HepG2 (cell line): Measurements from ENCODE around the gene PAM16. TPM values are rescaled to one million over a fixed set of nuclear protein-coding genes. Genes with fewer than 3 reads are reported as not detected.
A peak's percentile ranks its signal among the peaks of the same experiment; 100 is the strongest.

Source experiments
- HDAC2 ChIP-seq: sonication (generic); formaldehyde crosslinking; IDR thresholded peaks from 2 replicates; pipeline ENCODE4 v1.4.0; 2020; ENCODE audit warnings: missing genetic modification reagents
- HNRNPL ChIP-seq: fragments of 200-400 bp; formaldehyde crosslinking; IDR thresholded peaks from 2 replicates; pipeline ENCODE4 v1.6.1; 2017; ENCODE audit warnings: mild to moderate bottlenecking, low read depth, low read length
- KDM2A ChIP-seq: sonication (generic); formaldehyde crosslinking; IDR thresholded peaks from 2 replicates; pipeline ENCODE4 v1.4.0; 2020; ENCODE audit warnings: low read depth, missing genetic modification reagents, borderline replicate concordance
- KLF12 ChIP-seq: sonication (generic); formaldehyde crosslinking; IDR thresholded peaks from 2 replicates; pipeline ENCODE4 v1.4.0; 2020; ENCODE audit warnings: missing genetic modification reagents, borderline replicate concordance
- KLF16 ChIP-seq, 2 experiments: sonication (generic) in 1 of 2; formaldehyde crosslinking in 1 of 2; IDR thresholded peaks; 2 replicates each; pipeline versions ENCODE4 v1.6.1 to v1.8.0; 2016 to 2023; ENCODE audit warnings: missing genetic modification reagents in 2 of 2, missing compliant biosample characterization in 1 of 2
- MAZ ChIP-seq, 2 experiments: sonication (generic) in 1 of 2; formaldehyde crosslinking in 1 of 2; IDR thresholded peaks; 2 replicates each; pipeline versions ENCODE4 v1.5.0 to v1.6.1; 2012 to 2020; ENCODE audit warnings: low read depth in 2 of 2, mild to moderate bottlenecking in 2 of 2, borderline replicate concordance in 1 of 2, improper control_type of control experiment in 1 of 2, low read length in 1 of 2, missing genetic modification reagents in 1 of 2, moderate library complexity in 1 of 2
- NBN ChIP-seq: fragments of 450-650 bp; conservative IDR thresholded peaks from 2 replicates; pipeline ENCODE4 v1.6.1; 2017
- NFYC ChIP-seq: IDR thresholded peaks from 2 replicates; pipeline ENCODE4 v1.6.1; 2016; ENCODE audit warnings: missing genetic modification reagents, missing compliant biosample characterization
- NR2F6 ChIP-seq, 2 experiments: IDR thresholded peaks; 2 replicates each; pipeline ENCODE4 v1.6.1; 2016; ENCODE audit warnings: antibody characterized with exemption in 1 of 2, mild to moderate bottlenecking in 1 of 2
- SRY ChIP-seq: sonication (generic); formaldehyde crosslinking; IDR thresholded peaks from 2 replicates; pipeline ENCODE4 v1.8.0; 2022; ENCODE audit warnings: mild to moderate bottlenecking, missing genetic modification reagents
- SSRP1 ChIP-seq: IDR thresholded peaks from 2 replicates; pipeline ENCODE4 v1.6.1; 2016; ENCODE audit warnings: control low read depth
- THAP11 ChIP-seq: IDR thresholded peaks from 2 replicates; pipeline ENCODE4 v1.6.1; 2016; ENCODE audit warnings: missing biosample characterization, missing genetic modification reagents
- TOE1 ChIP-seq: sonication (generic); formaldehyde crosslinking; IDR thresholded peaks from 2 replicates; pipeline ENCODE4 v1.4.0; 2020; ENCODE audit warnings: mild to moderate bottlenecking, missing genetic modification reagents
- ZFY ChIP-seq: sonication (generic); formaldehyde crosslinking; IDR thresholded peaks from 2 replicates; pipeline ENCODE4 v1.4.0; 2020; ENCODE audit warnings: missing genetic modification reagents
- ZNF572 ChIP-seq: sonication (generic); formaldehyde crosslinking; IDR thresholded peaks from 2 replicates; pipeline ENCODE4 v1.5.1; 2020; ENCODE audit warnings: mild to moderate bottlenecking, missing genetic modification reagents
- polyA plus RNA-seq, 8 experiments: library from polyadenylated mRNA; depleted of rRNA in 3 of 8; stranded (reverse) in 7 of 8; unstranded in 1 of 8; fragments of >200 nt; fragmentation: Illumina TruSeq in 4 of 8; extraction: Trizol in 4 of 8; gene quantifications; 2 replicates each; pipeline versions ENCODE4 v1.2.1 to v1.2.3, GENCODE V29; 2011 to 2016; ENCODE audit warnings: low read depth in 4 of 8, missing spikeins in 1 of 8, mixed read lengths in 1 of 8; ENCODE audit not compliant: insufficient read depth in 1 of 8
- total RNA-seq, 5 experiments: library from RNA; depleted of rRNA; stranded (reverse); fragments of >200 nt; fragmentation: Illumina TruSeq; extraction: Trizol; gene quantifications; 2 replicates each; pipeline ENCODE4 v1.2.3, GENCODE V29; 2016; ENCODE audit warnings: low read depth in 1 of 5
- TF ChIP-seq, protein P1 (sequence below): sonication (generic); formaldehyde crosslinking; IDR thresholded peaks from 2 replicates; pipeline ENCODE4 v1.5.1; 2020; ENCODE audit warnings: mild to moderate bottlenecking, missing genetic modification reagents, moderate library complexity
- TF ChIP-seq, protein P2 (sequence below): sonication (generic); formaldehyde crosslinking; IDR thresholded peaks from 2 replicates; pipeline ENCODE4 v1.8.0; 2022; ENCODE audit warnings: missing genetic modification reagents, mild to moderate bottlenecking, borderline replicate concordance
- TF ChIP-seq, protein P3 (sequence below): sonication (generic); formaldehyde crosslinking; IDR thresholded peaks from 2 replicates; pipeline ENCODE4 v1.9.0; 2022; ENCODE audit warnings: missing genetic modification reagents, mild to moderate bottlenecking, borderline replicate concordance
- TF ChIP-seq, protein P4 (sequence below): sonication (generic); formaldehyde crosslinking; IDR thresholded peaks from 2 replicates; pipeline ENCODE4 v1.4.0; 2020; ENCODE audit warnings: missing genetic modification reagents

PAM16 gene
- total and polyA plus RNA-seq, 2 of the 13 experiments (the other 11 are each of a cell fraction or from before 2014, with no cell fraction given), result 51.5 to 51.8 TPM

DNA sequence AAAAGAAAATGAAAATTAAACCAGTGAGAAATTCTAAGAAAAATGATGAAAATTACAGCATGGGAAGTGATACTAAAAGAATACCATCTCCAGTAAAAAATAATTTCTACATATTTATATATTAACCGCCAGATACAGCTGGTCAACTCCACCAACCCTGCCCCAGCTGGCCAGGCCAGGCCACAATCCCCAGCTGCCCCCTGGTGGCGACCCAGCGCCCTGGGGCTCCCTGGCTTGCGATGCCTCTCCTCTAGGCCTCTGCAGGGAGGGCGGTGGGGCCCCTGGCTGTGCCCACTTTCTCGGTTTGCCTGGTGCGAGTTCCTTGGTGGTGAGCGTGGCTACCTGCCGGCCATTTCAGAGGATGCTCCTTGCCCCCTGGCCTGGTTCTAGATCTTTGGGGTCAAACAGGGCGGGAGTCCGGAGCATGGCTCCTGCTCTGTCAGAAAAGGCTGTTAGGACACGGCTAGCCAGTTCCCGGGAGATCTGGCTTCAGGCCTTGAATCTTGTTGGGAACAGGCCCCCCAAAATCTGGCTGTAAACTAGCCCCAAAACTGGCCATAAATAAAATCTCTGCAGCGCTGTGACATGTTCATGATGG lies 20.7 kb downstream of the PAM16 start (continued):
- TF ChIP-seq, protein P1, sequence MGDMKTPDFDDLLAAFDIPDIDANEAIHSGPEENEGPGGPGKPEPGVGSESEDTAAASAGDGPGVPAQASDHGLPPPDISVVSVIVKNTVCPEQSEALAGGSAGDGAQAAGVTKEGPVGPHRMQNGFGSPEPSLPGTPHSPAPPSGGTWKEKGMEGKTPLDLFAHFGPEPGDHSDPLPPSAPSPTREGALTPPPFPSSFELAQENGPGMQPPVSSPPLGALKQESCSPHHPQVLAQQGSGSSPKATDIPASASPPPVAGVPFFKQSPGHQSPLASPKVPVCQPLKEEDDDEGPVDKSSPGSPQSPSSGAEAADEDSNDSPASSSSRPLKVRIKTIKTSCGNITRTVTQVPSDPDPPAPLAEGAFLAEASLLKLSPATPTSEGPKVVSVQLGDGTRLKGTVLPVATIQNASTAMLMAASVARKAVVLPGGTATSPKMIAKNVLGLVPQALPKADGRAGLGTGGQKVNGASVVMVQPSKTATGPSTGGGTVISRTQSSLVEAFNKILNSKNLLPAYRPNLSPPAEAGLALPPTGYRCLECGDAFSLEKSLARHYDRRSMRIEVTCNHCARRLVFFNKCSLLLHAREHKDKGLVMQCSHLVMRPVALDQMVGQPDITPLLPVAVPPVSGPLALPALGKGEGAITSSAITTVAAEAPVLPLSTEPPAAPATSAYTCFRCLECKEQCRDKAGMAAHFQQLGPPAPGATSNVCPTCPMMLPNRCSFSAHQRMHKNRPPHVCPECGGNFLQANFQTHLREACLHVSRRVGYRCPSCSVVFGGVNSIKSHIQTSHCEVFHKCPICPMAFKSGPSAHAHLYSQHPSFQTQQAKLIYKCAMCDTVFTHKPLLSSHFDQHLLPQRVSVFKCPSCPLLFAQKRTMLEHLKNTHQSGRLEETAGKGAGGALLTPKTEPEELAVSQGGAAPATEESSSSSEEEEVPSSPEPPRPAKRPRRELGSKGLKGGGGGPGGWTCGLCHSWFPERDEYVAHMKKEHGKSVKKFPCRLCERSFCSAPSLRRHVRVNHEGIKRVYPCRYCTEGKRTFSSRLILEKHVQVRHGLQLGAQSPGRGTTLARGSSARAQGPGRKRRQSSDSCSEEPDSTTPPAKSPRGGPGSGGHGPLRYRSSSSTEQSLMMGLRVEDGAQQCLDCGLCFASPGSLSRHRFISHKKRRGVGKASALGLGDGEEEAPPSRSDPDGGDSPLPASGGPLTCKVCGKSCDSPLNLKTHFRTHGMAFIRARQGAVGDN (CRISPR knock-in tag), result peak; percentile 44
- TF ChIP-seq, protein P2, sequence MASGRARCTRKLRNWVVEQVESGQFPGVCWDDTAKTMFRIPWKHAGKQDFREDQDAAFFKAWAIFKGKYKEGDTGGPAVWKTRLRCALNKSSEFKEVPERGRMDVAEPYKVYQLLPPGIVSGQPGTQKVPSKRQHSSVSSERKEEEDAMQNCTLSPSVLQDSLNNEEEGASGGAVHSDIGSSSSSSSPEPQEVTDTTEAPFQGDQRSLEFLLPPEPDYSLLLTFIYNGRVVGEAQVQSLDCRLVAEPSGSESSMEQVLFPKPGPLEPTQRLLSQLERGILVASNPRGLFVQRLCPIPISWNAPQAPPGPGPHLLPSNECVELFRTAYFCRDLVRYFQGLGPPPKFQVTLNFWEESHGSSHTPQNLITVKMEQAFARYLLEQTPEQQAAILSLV (CRISPR knock-in tag), result no peak
- TF ChIP-seq, protein P3, sequence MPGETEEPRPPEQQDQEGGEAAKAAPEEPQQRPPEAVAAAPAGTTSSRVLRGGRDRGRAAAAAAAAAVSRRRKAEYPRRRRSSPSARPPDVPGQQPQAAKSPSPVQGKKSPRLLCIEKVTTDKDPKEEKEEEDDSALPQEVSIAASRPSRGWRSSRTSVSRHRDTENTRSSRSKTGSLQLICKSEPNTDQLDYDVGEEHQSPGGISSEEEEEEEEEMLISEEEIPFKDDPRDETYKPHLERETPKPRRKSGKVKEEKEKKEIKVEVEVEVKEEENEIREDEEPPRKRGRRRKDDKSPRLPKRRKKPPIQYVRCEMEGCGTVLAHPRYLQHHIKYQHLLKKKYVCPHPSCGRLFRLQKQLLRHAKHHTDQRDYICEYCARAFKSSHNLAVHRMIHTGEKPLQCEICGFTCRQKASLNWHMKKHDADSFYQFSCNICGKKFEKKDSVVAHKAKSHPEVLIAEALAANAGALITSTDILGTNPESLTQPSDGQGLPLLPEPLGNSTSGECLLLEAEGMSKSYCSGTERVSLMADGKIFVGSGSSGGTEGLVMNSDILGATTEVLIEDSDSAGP (CRISPR knock-in tag), result no peak
- TF ChIP-seq SSRP1 (CRISPR knock-in tag), result 0 out of 2 replicates have a peak, but pooled peaks have one; percentile 60
- TF ChIP-seq KLF16 (CRISPR knock-in tag; IDR thresholded peaks at IDR 0.05), result peak in 1 of 2 experiments; percentile 35; a peak in 1 of 4 replicates
- no peak for TF ChIP-seq TOE1 (CRISPR knock-in tag)
- 0 out of 2 replicates have a peak, but pooled peaks have one; percentile 31 for TF ChIP-seq HNRNPL
- no peak for TF ChIP-seq NBN
- TF ChIP-seq KDM2A (CRISPR knock-in tag), result peak; percentile 72; the same call in 1 of the 2 replicates
- TF ChIP-seq, protein P4, sequence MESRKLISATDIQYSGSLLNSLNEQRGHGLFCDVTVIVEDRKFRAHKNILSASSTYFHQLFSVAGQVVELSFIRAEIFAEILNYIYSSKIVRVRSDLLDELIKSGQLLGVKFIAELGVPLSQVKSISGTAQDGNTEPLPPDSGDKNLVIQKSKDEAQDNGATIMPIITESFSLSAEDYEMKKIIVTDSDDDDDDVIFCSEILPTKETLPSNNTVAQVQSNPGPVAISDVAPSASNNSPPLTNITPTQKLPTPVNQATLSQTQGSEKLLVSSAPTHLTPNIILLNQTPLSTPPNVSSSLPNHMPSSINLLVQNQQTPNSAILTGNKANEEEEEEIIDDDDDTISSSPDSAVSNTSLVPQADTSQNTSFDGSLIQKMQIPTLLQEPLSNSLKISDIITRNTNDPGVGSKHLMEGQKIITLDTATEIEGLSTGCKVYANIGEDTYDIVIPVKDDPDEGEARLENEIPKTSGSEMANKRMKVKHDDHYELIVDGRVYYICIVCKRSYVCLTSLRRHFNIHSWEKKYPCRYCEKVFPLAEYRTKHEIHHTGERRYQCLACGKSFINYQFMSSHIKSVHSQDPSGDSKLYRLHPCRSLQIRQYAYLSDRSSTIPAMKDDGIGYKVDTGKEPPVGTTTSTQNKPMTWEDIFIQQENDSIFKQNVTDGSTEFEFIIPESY (CRISPR knock-in tag), result peak; percentile 75
- TF ChIP-seq NFYC (CRISPR knock-in tag), result no peak
- 0 out of 2 replicates have a peak, but pooled peaks have one; percentile 28 for TF ChIP-seq ZNF572 (CRISPR knock-in tag)
- 0 out of 2 replicates have a peak, but pooled peaks have one; percentile 26 for TF ChIP-seq KLF12 (CRISPR knock-in tag)
- TF ChIP-seq MAZ (IDR thresholded peaks at IDR 0.05; ENCODE audit: borderline replicate concordance, low read depth, low read length), result 0 out of 2 replicates have a peak, but pooled peaks have one; percentile 27
- TF ChIP-seq MAZ (CRISPR knock-in tag; IDR thresholded peaks at IDR 0.05; ENCODE audit: low read depth), result 0 out of 2 replicates have a peak, but pooled peaks have one; percentile 24
- no peak for TF ChIP-seq NR2F6 (IDR thresholded peaks at IDR 0.05)
- peak; percentile 34; the same call in 1 of the 2 replicates for TF ChIP-seq NR2F6 (CRISPR knock-in tag; IDR thresholded peaks at IDR 0.05)
- peak; percentile 2; the same call in 1 of the 2 replicates for TF ChIP-seq ZFY (CRISPR knock-in tag)
- TF ChIP-seq SRY, result no peak
- TF ChIP-seq HDAC2 (CRISPR knock-in tag), result peak; percentile 14; the same call in 1 of the 2 replicates
- peak; percentile 27; the same call in 1 of the 2 replicates for TF ChIP-seq THAP11 (CRISPR knock-in tag)
